Stimulated activated CD8-positive, alpha-beta memory T cell treated with anti-CD3 and anti-CD28 coated beads, Interleukin-7, amount 100 ng/mL, for 4 hours (primary cell): Measurements from ENCODE around the gene KRTAP5-10.
"Not testable (repeated sequence)": the region's sequence is repeated elsewhere in the genome, so short reads cannot be mapped to it uniquely, and the experiment has no call there.

Source experiments
- DNase-seq, 2 donors: peaks; one replicate each; pipeline ENCODE4 v3.0.0-alpha.2; 2020; ENCODE audit warnings: low read depth in 2 of 2

The KRTAP5-10 gene

GRCh38 chr11:71542879-71543777, 22.2 kb upstream of the KRTAP5-10 start:
- DNase-seq: no peak

GRCh38 chr11:71543866-71544265, 21.5 kb upstream of the KRTAP5-10 start:
- no peak for DNase-seq

- DNase-seq: no peak
These were observed 20.7 kb upstream of the KRTAP5-10 start for GRCh38 chr11:71544525-71545214.

GRCh38 chr11:71545405-71545966, 19.9 kb upstream of the KRTAP5-10 start:
- DNase-seq: no peak

GRCh38 chr11:71548120-71548519, 17.2 kb upstream of the KRTAP5-10 start, which contains the start of gene KRTAP5-9:
Gene KRTAP5-9 (plus strand): TSS chr11:71548420. CDS start chr11:71548658, 238 bp downstream.
- DNase-seq: no peak

- DNase-seq: no peak
These were observed 16.6 kb upstream of the KRTAP5-10 start for GRCh38 chr11:71548716-71549151.

GRCh38 chr11:71551711-71552110, 13.7 kb upstream of the KRTAP5-10 start:
- no peak for DNase-seq

- no peak for DNase-seq
These were observed 10.4 kb upstream of the KRTAP5-10 start for GRCh38 chr11:71554996-71555395.

GRCh38 chr11:71555508-71555907, 9.9 kb upstream of the KRTAP5-10 start:
- no peak for DNase-seq

- DNase-seq: no peak
These were observed 9.3 kb upstream of the KRTAP5-10 start for GRCh38 chr11:71556018-71556417.

GRCh38 chr11:71557257-71557656, 8.1 kb upstream of the KRTAP5-10 start:
- DNase-seq: no peak

GRCh38 chr11:71558996-71559395, 6.4 kb upstream of the KRTAP5-10 start:
- no peak for DNase-seq

- DNase-seq: no peak
These were observed 3.2 kb upstream of the KRTAP5-10 start for GRCh38 chr11:71562120-71562519.

GRCh38 chr11:71563406-71563805, 2.0 kb upstream of the KRTAP5-10 start:
- DNase-seq: no peak

- no peak for DNase-seq
These were observed 933 bp upstream of the KRTAP5-10 start for GRCh38 chr11:71564430-71564829.

GRCh38 chr11:71566081-71566620, 788 bp downstream of the KRTAP5-10 start:
- no peak for DNase-seq

GRCh38 chr11:71566626-71567599, 1.6 kb downstream of the KRTAP5-10 start:
- DNase-seq: not testable (repeated sequence)

GRCh38 chr11:71567633-71568032, 2.3 kb downstream of the KRTAP5-10 start:
- DNase-seq: not testable (repeated sequence)

GRCh38 chr11:71568704-71569349, 3.5 kb downstream of the KRTAP5-10 start:
- no peak for DNase-seq

GRCh38 chr11:71571101-71571850, 5.9 kb downstream of the KRTAP5-10 start:
- DNase-seq: not testable (repeated sequence)
